HepG2 (cell line): Measurements from ENCODE around the gene SORBS2. TPM values are rescaled to one million over a fixed set of nuclear protein-coding genes. Genes with fewer than 3 reads are reported as not detected.

Experiments
- ATAC-seq: fragments of 200-7000 bp; cut with Tn5 transposase; 3 replicates; pipeline ENCODE4 v1.9.1; 2020; ENCODE audit warnings: mild to moderate bottlenecking, moderate library complexity
- BruUV-seq: library from RNA; stranded (reverse); fragments of 400-500 nt; replicated peaks from 2 replicates; lab custom pipeline; 2021; lab: Mats Ljungman, UMichigan
- CTCF ChIA-PET: fragments of 300-600 bp; formaldehyde crosslinking; extraction: SDS; loops from one replicate; lab custom pipeline; 2021; ENCODE audit warnings: low total read pairs, inconsistent platforms, low intra/inter-chr PET ratio; lab: Yijun Ruan, JAX
- POLR2A ChIA-PET: fragments of 350-600 bp; sonication (Branson Sonifier 250); formaldehyde crosslinking; loops from one replicate; lab custom pipeline; 2020; ENCODE audit warnings: antibody characterized with exemption, inconsistent platforms; lab: Yijun Ruan, JAX
- DNase-seq: peaks from one replicate; pipeline ENCODE4 v3.0.0-alpha.2; 2015; ENCODE audit warnings: low spot score
- FAIRE-seq: peaks from 3 replicates; lab custom pipeline; 2011; peaks lifted over from hg19 to GRCh38; lab: Jason Lieb, UNC
- H2AFZ ChIP-seq: one replicate; pipeline ENCODE4 v1.6.1; 2011; ENCODE audit warnings: low read length, inconsistent platforms
- H3K27ac ChIP-seq: fragments of 300-600 bp; 3 replicates; pipeline ENCODE4 v1.8.0; 2011; ENCODE audit warnings: mixed run types, mild to moderate bottlenecking, mixed read lengths, low read length, inconsistent platforms; ENCODE audit not compliant: insufficient read depth; ENCODE audit errors: extremely low read length
- H3K27me3 ChIP-seq, 2 experiments: fragments of 200-600 bp in 1 of 2; 2 replicates in 1 of 2; 3 replicates in 1 of 2; pipeline versions ENCODE4 v1.6.0 to v1.8.0; 2011; ENCODE audit warnings: low read length in 2 of 2, mild to moderate bottlenecking in 2 of 2, moderate library complexity in 2 of 2, inconsistent platforms in 1 of 2; ENCODE audit not compliant: insufficient read depth in 2 of 2, control insufficient read depth in 1 of 2
- H3K36me3 ChIP-seq, 2 experiments: fragments of 200-600 bp in 1 of 2; replicated peaks in 1 of 2; 2 replicates in 1 of 2; 3 replicates in 1 of 2; pipeline versions ENCODE4 v1.5.1 to v1.8.0; 2011; ENCODE audit warnings: low read length in 2 of 2, inconsistent platforms in 1 of 2; ENCODE audit not compliant: insufficient read depth in 2 of 2, control insufficient read depth in 1 of 2
- H3K4me1 ChIP-seq: 2 replicates; pipeline ENCODE4 v1.5.1; 2012; ENCODE audit warnings: low read length, inconsistent platforms; ENCODE audit not compliant: insufficient read depth
- H3K4me2 ChIP-seq: 2 replicates; pipeline ENCODE4 v1.6.0; 2011; ENCODE audit warnings: low read depth, low read length, inconsistent platforms
- H3K4me3 ChIP-seq, 3 experiments: fragments of 200-600 bp in 1 of 3; sonication (generic), shearing (Covaris generic) in 1 of 3; replicated peaks in 1 of 3; 2 replicates each; pipeline ENCODE4 v1.5.1; 2011 to 2016; ENCODE audit warnings: low read length in 3 of 3, inconsistent platforms in 2 of 3, low read depth in 2 of 3, mild to moderate bottlenecking in 2 of 3, control low read depth in 1 of 3, mixed read lengths in 1 of 3; ENCODE audit not compliant: insufficient read depth in 1 of 3
- H3K79me2 ChIP-seq: one replicate; pipeline ENCODE4 v1.6.1; 2011; ENCODE audit warnings: low read length, inconsistent platforms; ENCODE audit not compliant: insufficient read depth
- H3K9ac ChIP-seq: 2 replicates; pipeline ENCODE4 v1.6.0; 2011; ENCODE audit warnings: mild to moderate bottlenecking, low read depth, low read length, inconsistent platforms; ENCODE audit not compliant: insufficient read depth
- H3K9me3 ChIP-seq: 2 replicates; pipeline ENCODE4 v1.5.1; 2012; ENCODE audit warnings: mild to moderate bottlenecking, low read length
- H4K20me1 ChIP-seq: 2 replicates; pipeline ENCODE4 v1.6.0; 2011; ENCODE audit warnings: inconsistent platforms, mild to moderate bottlenecking, low read length, moderate library complexity; ENCODE audit not compliant: insufficient read depth
- FLYWCH1 ChIP-seq: sonication (generic); formaldehyde crosslinking; IDR thresholded peaks from 2 replicates; pipeline ENCODE4 v1.8.1; 2023; ENCODE audit warnings: mild to moderate bottlenecking, missing genetic modification reagents
- HDAC6 ChIP-seq: fragments of 200-600 bp; sonication (generic); IDR thresholded peaks from 2 replicates; pipeline ENCODE4 v1.7.0; 2017; ENCODE audit warnings: mild to moderate bottlenecking, antibody characterized with exemption, low read length, low read depth
- HOMEZ ChIP-seq: IDR thresholded peaks from 2 replicates; pipeline ENCODE4 v1.6.1; 2016; ENCODE audit warnings: low read depth
- LCORL ChIP-seq, 2 experiments: fragments of 450-650 bp in 1 of 2; sonication (generic) in 1 of 2; formaldehyde crosslinking in 1 of 2; IDR thresholded peaks; 2 replicates each; pipeline versions ENCODE4 v1.5.0 to v1.6.1; 2017 to 2020; ENCODE audit warnings: antibody characterized with exemption in 1 of 2, missing genetic modification reagents in 1 of 2
- PITX1 ChIP-seq: sonication (generic); formaldehyde crosslinking; IDR thresholded peaks from 2 replicates; pipeline ENCODE4 v1.5.1; 2020; ENCODE audit warnings: mild to moderate bottlenecking, missing genetic modification reagents
- PREB ChIP-seq: sonication (generic); formaldehyde crosslinking; IDR thresholded peaks from 2 replicates; pipeline ENCODE4 v1.4.0; 2020; ENCODE audit warnings: missing genetic modification reagents
- SP2 ChIP-seq: sonication (generic); formaldehyde crosslinking; IDR thresholded peaks from 2 replicates; pipeline ENCODE4 v1.5.1; 2020; ENCODE audit warnings: mild to moderate bottlenecking, missing genetic modification reagents
- THAP11 ChIP-seq: IDR thresholded peaks from 2 replicates; pipeline ENCODE4 v1.6.1; 2016; ENCODE audit warnings: missing biosample characterization, missing genetic modification reagents
- ZNF407 ChIP-seq: sonication (generic); formaldehyde crosslinking; IDR thresholded peaks from one replicate; pipeline ENCODE4 v1.5.1; 2020; ENCODE audit warnings: mild to moderate bottlenecking, missing genetic modification reagents; ENCODE audit errors: not compliant biosample characterization
- ZNF550 ChIP-seq: sonication (generic); formaldehyde crosslinking; IDR thresholded peaks from 2 replicates; pipeline ENCODE4 v1.4.0; 2020; ENCODE audit warnings: mild to moderate bottlenecking, missing genetic modification reagents, borderline replicate concordance
- ZSCAN9 ChIP-seq: IDR thresholded peaks from 2 replicates; pipeline ENCODE4 v1.6.1; 2016; ENCODE audit warnings: borderline replicate concordance
- WGBS: methylation state at CpG from one replicate; pipeline ENCODE4 v1.1.6; 2017; ENCODE audit warnings: low lambda C conversion rate; 5-methylcytosine and 5-hydroxymethylcytosine counted together
- in situ Hi-C: cut with HindIII; loops from 2 replicates; pipeline ENCODE4 v1.10.0; 2017; ENCODE audit warnings: low pct_unique_long_range_greater_than_20kb; ENCODE audit not compliant: extremely low pct_ligation_motif_present
- intact Hi-C: fragments of 100-400 bp; cut with micrococcal nuclease; formaldehyde crosslinking; loops from one replicate; pipeline ENCODE4 v1.10.0; 2022; ENCODE audit not compliant: unreplicated experiment
- polyA plus RNA-seq, 8 experiments: library from polyadenylated mRNA; depleted of rRNA in 3 of 8; stranded (reverse) in 7 of 8; unstranded in 1 of 8; fragments of >200 nt; fragmentation: Illumina TruSeq in 4 of 8; extraction: Trizol in 4 of 8; gene quantifications; 2 replicates each; pipeline versions ENCODE4 v1.2.1 to v1.2.3, GENCODE V29; 2011 to 2016; ENCODE audit warnings: low read depth in 4 of 8, missing spikeins in 1 of 8, mixed read lengths in 1 of 8; ENCODE audit not compliant: insufficient read depth in 1 of 8
- total RNA-seq, 5 experiments: library from RNA; depleted of rRNA; stranded (reverse); fragments of >200 nt; fragmentation: Illumina TruSeq; extraction: Trizol; gene quantifications; 2 replicates each; pipeline ENCODE4 v1.2.3, GENCODE V29; 2016; ENCODE audit warnings: low read depth in 1 of 5
- TF ChIP-seq, protein P1 (sequence below): sonication (generic); formaldehyde crosslinking; IDR thresholded peaks from 2 replicates; pipeline ENCODE4 v1.4.0; 2020; ENCODE audit warnings: missing genetic modification reagents

The SORBS2 gene
- total and polyA plus RNA-seq, 2 of the 13 experiments (the other 11 are each of a cell fraction or from before 2014, with no cell fraction given) = 25.0 to 80.5 TPM

DNA sequence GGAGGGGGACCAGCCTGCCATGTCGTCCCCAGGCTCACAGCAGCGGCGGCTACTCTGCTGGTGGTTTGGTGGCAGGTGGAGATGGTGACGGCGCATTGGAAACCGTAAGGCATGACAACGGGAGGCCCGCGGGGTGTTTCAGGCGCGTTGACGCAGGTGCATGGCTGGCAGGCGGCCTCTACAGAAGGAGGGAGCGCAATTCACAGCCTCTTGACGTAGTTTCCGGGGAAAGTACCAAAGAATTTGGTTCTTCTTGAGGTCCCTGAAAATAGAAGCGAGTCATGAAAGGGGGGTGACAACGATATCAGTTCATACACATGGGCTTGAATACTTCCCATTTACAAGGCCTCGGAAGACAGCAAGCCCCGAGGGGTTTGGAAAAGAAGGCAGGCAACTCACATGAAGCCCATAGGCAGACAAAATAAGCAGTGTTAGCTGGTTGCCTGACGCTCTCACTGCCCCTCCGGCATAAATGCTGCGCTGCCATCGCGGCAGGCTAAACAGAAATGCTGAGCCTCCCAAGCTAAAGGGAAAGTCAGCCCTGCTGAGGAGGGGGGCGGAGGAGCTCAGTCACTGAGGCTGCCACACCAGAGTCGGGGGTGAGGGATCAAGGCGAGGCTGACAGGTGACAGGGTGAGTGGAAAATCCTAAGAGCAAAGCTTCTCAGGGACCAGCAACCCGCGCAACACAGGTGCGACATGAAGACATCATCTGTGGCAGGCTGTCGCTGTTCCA is 224.4 kb downstream of the SORBS2 start:
- no TSS peak for BruUV-seq
- Histone ChIP-seq H4K20me1 (no peaks in the 10 kb centered on the region), H3K9me3 (no peaks in the 10 kb centered on the region), H3K9ac (no peak overlapping the region), H2AFZ (no peak overlapping the region), H3K36me3 (peaks cover 2 to 16% of the 10 kb centered on the region in 2 experiments; a peak in 3 of 5 replicates), H3K4me3 (no peak overlapping the region), H3K4me2 (no peak overlapping the region), H3K27ac (no peak overlapping the region), H3K4me1 (peaks cover 16% of the 10 kb centered on the region), H3K27me3 (no peaks in the 10 kb centered on the region), H3K79me2 (no peaks in the 10 kb centered on the region)
- 96% methylated on average over 32 of the region's 32 CpGs for whole genome bisulfite sequencing
- in situ Hi-C loops (no loop called here), intact Hi-C loops (no loop called here)
- DNase-seq (no peak), ATAC-seq (no peak), FAIRE-seq (no peak)
- CTCF ChIA-PET = no interaction called here
- POLR2A ChIA-PET = no interaction called here
- TF ChIP-seq SP2 (CRISPR knock-in tag) (no peak), ZSCAN9 (CRISPR knock-in tag) (no peak), ZNF550 (no peak), PREB (CRISPR knock-in tag) (no peak), ZNF407 (CRISPR knock-in tag) (no peak), LCORL (IDR thresholded peaks at IDR 0.05) (no peak), LCORL (CRISPR knock-in tag; IDR thresholded peaks at IDR 0.05) (no peak), FLYWCH1 (CRISPR knock-in tag) (no peak), PITX1 (CRISPR knock-in tag) (no peak), HOMEZ (no peak), THAP11 (no peak), HDAC6 (no peak)
- TF ChIP-seq, protein P1, sequence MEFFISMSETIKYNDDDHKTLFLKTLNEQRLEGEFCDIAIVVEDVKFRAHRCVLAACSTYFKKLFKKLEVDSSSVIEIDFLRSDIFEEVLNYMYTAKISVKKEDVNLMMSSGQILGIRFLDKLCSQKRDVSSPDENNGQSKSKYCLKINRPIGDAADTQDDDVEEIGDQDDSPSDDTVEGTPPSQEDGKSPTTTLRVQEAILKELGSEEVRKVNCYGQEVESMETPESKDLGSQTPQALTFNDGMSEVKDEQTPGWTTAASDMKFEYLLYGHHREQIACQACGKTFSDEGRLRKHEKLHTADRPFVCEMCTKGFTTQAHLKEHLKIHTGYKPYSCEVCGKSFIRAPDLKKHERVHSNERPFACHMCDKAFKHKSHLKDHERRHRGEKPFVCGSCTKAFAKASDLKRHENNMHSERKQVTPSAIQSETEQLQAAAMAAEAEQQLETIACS (CRISPR knock-in tag) = no peak
